Hepatocyte (in vitro differentiated cells): ENCODE measurements around the gene DOCK1. TPM values are rescaled to one million over a fixed set of nuclear protein-coding genes. Genes with fewer than 3 reads are reported as not detected.

Experiments used
- DNase-seq: peaks from one replicate; pipeline ENCODE4 v3.0.0-alpha.2; 2016; ENCODE audit warnings: low spot score
- H2AFZ ChIP-seq: fragments of 200-600 bp; sonication (generic); 2 replicates; pipeline ENCODE4 v1.6.0; 2016; ENCODE audit warnings: antibody characterized with exemption, mild to moderate bottlenecking
- H3K27ac ChIP-seq: fragments of 200-600 bp; sonication (generic); 2 replicates; pipeline ENCODE4 v1.5.1; 2016; ENCODE audit warnings: mild to moderate bottlenecking
- H3K27me3 ChIP-seq: fragments of 200-600 bp; sonication (generic); 2 replicates; pipeline ENCODE4 v1.6.1; 2016
- H3K36me3 ChIP-seq: fragments of 200-600 bp; sonication (generic); replicated peaks from 2 replicates; pipeline ENCODE4 v1.5.1; 2016; ENCODE audit warnings: low read depth; ENCODE audit not compliant: insufficient read depth
- H3K4me1 ChIP-seq: fragments of 200-600 bp; sonication (generic); 2 replicates; pipeline ENCODE4 v1.5.1; 2016; ENCODE audit warnings: mild to moderate bottlenecking, moderate library complexity; ENCODE audit not compliant: insufficient read depth
- H3K4me2 ChIP-seq: fragments of 200-600 bp; sonication (generic); 2 replicates; pipeline ENCODE4 v1.6.0; 2016
- H3K4me3 ChIP-seq: fragments of 200-600 bp; sonication (generic); 2 replicates; pipeline ENCODE4 v1.5.1; 2016; ENCODE audit warnings: mild to moderate bottlenecking
- H3K79me2 ChIP-seq: fragments of 200-600 bp; sonication (generic); 2 replicates; pipeline ENCODE4 v1.6.0; 2017; ENCODE audit warnings: mild to moderate bottlenecking
- H3K9me2 ChIP-seq: fragments of 200-600 bp; sonication (generic); replicated peaks from 2 replicates; pipeline ENCODE4 v1.6.0; 2017; ENCODE audit warnings: mild to moderate bottlenecking; ENCODE audit not compliant: insufficient read depth
- H3K9me3 ChIP-seq: fragments of 200-600 bp; sonication (generic); 2 replicates; pipeline ENCODE4 v1.5.1; 2016; ENCODE audit warnings: low read depth, mild to moderate bottlenecking
- H4K20me1 ChIP-seq: fragments of 200-600 bp; sonication (generic); 2 replicates; pipeline ENCODE4 v1.6.0; 2016; ENCODE audit warnings: mild to moderate bottlenecking; ENCODE audit not compliant: insufficient read depth, poor library complexity, severe bottlenecking
- EZH2 ChIP-seq: fragments of 200-600 bp; sonication (generic); IDR thresholded peaks from 2 replicates; pipeline ENCODE4 v1.6.1; 2016; ENCODE audit warnings: antibody characterized with exemption, mild to moderate bottlenecking, borderline replicate concordance
- EZH2phosphoT487 ChIP-seq: fragments of 200-600 bp; sonication (generic); IDR thresholded peaks from one replicate; pipeline ENCODE4 v1.6.1; 2018; ENCODE audit warnings: antibody characterized with exemption, mild to moderate bottlenecking, low read depth, moderate library complexity; ENCODE audit not compliant: unreplicated experiment, severe bottlenecking
- WGBS: methylation state at CpG from one replicate; pipeline ENCODE4 v1.1.6; 2016; ENCODE audit warnings: low lambda C conversion rate; ENCODE audit errors: missing lambda C conversion rate; 5-methylcytosine and 5-hydroxymethylcytosine counted together
- polyA plus RNA-seq: library from polyadenylated mRNA; unstranded; fragments of >200 nt; fragmentation: Nextera tagmentation; extraction: Ambion mirVana; gene quantifications from 2 replicates; pipeline ENCODE4 v1.2.1, GENCODE V29; 2016
- total RNA-seq: library from RNA; depleted of rRNA; stranded (reverse); fragments of >200 nt; gene quantifications from 2 replicates; pipeline ENCODE4 v1.2.3, GENCODE V29; 2014
- TF ChIP-seq, protein P1 (sequence below): fragments of 200-600 bp; sonication (generic); IDR thresholded peaks from 2 replicates; pipeline ENCODE4 v1.5.1; 2016; ENCODE audit warnings: antibody characterized with exemption, mild to moderate bottlenecking; ENCODE audit not compliant: poor library complexity

The DOCK1 gene
- total and polyA plus RNA-seq, 2 experiments from 2014 or later, result 16.0 to 55.5 TPM

DNA sequence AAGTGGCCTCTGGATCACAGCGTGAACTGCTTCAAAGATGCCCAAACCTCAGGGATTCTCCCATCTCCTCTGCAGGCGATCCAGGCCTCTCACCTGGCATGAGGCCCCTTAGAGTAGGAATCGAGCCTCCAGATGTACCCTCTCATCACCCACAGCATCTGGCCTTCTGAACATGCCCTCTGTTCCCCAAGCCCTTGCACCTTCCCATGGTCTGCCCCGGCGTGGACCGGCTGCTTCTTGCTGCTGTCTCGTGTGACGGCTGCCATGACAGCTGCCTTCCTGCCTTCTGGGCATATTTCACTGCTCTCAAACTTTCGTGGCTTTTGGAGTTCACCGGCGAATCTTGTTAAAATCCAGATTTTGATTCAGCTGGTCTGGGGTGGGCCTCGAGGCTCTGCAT, 486.6 kb downstream of the DOCK1 start:
- no peak for DNase-seq
- Histone ChIP-seq H3K79me2 (no peaks in the 10 kb centered on the region), H2AFZ (no peak overlapping the region), H3K9me2 (no peaks in the 10 kb centered on the region), H3K4me2 (no peak overlapping the region), H3K27me3 (no peaks in the 10 kb centered on the region), H3K4me1 (no peaks in the 10 kb centered on the region), H3K36me3 (no peaks in the 10 kb centered on the region), H4K20me1 (no peaks in the 10 kb centered on the region), H3K27ac (no peak overlapping the region), H3K9me3 (no peaks in the 10 kb centered on the region), H3K4me3 (no peak overlapping the region)
- 54% methylated on average over 12 of the region's 12 CpGs for WGBS
- no peak for TF ChIP-seq EZH2
- no peak for TF ChIP-seq EZH2phosphoT487
- TF ChIP-seq, protein P1, sequence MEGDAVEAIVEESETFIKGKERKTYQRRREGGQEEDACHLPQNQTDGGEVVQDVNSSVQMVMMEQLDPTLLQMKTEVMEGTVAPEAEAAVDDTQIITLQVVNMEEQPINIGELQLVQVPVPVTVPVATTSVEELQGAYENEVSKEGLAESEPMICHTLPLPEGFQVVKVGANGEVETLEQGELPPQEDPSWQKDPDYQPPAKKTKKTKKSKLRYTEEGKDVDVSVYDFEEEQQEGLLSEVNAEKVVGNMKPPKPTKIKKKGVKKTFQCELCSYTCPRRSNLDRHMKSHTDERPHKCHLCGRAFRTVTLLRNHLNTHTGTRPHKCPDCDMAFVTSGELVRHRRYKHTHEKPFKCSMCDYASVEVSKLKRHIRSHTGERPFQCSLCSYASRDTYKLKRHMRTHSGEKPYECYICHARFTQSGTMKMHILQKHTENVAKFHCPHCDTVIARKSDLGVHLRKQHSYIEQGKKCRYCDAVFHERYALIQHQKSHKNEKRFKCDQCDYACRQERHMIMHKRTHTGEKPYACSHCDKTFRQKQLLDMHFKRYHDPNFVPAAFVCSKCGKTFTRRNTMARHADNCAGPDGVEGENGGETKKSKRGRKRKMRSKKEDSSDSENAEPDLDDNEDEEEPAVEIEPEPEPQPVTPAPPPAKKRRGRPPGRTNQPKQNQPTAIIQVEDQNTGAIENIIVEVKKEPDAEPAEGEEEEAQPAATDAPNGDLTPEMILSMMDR, result no peak

GRCh38 chr10:127392351-127393235, 487.4 kb downstream of the DOCK1 start:
- no peaks in the 10 kb centered on the region for H3K9me3 ChIP-seq
- H4K20me1 ChIP-seq, result no peaks in the 10 kb centered on the region
- 86% methylated on average over 21 of the region's 23 CpGs for WGBS
- DNase-seq, result no peak
- no peaks in the 10 kb centered on the region for H3K79me2 ChIP-seq
- H2AFZ ChIP-seq, result no peak overlapping the region
- no peaks in the 10 kb centered on the region for H3K4me1 ChIP-seq
- no peaks in the 10 kb centered on the region for H3K36me3 ChIP-seq
- H3K9me2 ChIP-seq, result no peaks in the 10 kb centered on the region
- H3K4me3 ChIP-seq, result no peak overlapping the region
- H3K4me2 ChIP-seq, result no peak overlapping the region
- no peaks in the 10 kb centered on the region for H3K27me3 ChIP-seq
- TF ChIP-seq EZH2phosphoT487, result no peak
- TF ChIP-seq EZH2, result no peak
- TF ChIP-seq, protein P1, result no peak
- no peak overlapping the region for H3K27ac ChIP-seq

- Histone ChIP-seq H3K4me1 (no peaks in the 10 kb centered on the region), H3K27ac (no peak overlapping the region), H2AFZ (no peak overlapping the region), H4K20me1 (no peaks in the 10 kb centered on the region), H3K9me2 (no peaks in the 10 kb centered on the region), H3K9me3 (no peaks in the 10 kb centered on the region), H3K4me3 (no peak overlapping the region), H3K27me3 (no peaks in the 10 kb centered on the region), H3K4me2 (no peak overlapping the region), H3K36me3 (no peaks in the 10 kb centered on the region), H3K79me2 (no peaks in the 10 kb centered on the region)
- WGBS, result 73% methylated on average over 12 of the region's 12 CpGs
- DNase-seq, result no peak
- no peak for TF ChIP-seq EZH2
- no peak for TF ChIP-seq EZH2phosphoT487
- TF ChIP-seq, protein P1, result no peak
These were observed 493.1 kb downstream of the DOCK1 start for GRCh38 chr10:127398140-127398970.
